BJ (cell line): ENCODE results near the gene ACP1. TPM values are rescaled to one million over a fixed set of nuclear protein-coding genes. Genes with fewer than 3 reads are reported as not detected.

Experiments
- CTCF ChIA-PET: fragments of 350-600 bp; formaldehyde crosslinking; extraction: SDS; loops from one replicate; lab custom pipeline; 2021; ENCODE audit warnings: antibody characterized with exemption, inconsistent platforms; lab: Yijun Ruan, JAX
- POLR2A ChIA-PET: fragments of 300-600 bp; sonication (Branson Sonifier 250); formaldehyde crosslinking; extraction: SDS; loops from one replicate; lab custom pipeline; 2021; ENCODE audit warnings: antibody characterized with exemption; lab: Charles Lee
- DNase-seq: peaks from one replicate; pipeline ENCODE4 v3.0.0-alpha.2; 2011; ENCODE audit warnings: low read depth
- H3K27me3 ChIP-seq: 2 replicates; pipeline ENCODE4 v1.6.0; 2011; ENCODE audit warnings: low read length; ENCODE audit not compliant: control insufficient read depth, insufficient read depth
- H3K36me3 ChIP-seq: 2 replicates; pipeline ENCODE4 v1.5.1; 2011; ENCODE audit warnings: low read length; ENCODE audit not compliant: control insufficient read depth, insufficient read depth
- H3K4me3 ChIP-seq: 2 replicates; pipeline ENCODE4 v1.5.1; 2011; ENCODE audit warnings: low read depth, mild to moderate bottlenecking, control low read depth, low read length
- CTCF ChIP-seq: IDR thresholded peaks from 2 replicates; pipeline ENCODE4 v1.5.1; 2011; ENCODE audit warnings: low read depth, mild to moderate bottlenecking, control low read depth, inconsistent platforms, low read length, moderate library complexity; ENCODE audit not compliant: insufficient read depth
- polyA plus RNA-seq: library from polyadenylated mRNA; depleted of rRNA; stranded (reverse); fragments of >200 nt; gene quantifications from 2 replicates; pipeline ENCODE4 v1.2.3, GENCODE V29; 2011

The ACP1 gene
- polyA plus RNA-seq, 1 experiment: 135 TPM

DNA sequence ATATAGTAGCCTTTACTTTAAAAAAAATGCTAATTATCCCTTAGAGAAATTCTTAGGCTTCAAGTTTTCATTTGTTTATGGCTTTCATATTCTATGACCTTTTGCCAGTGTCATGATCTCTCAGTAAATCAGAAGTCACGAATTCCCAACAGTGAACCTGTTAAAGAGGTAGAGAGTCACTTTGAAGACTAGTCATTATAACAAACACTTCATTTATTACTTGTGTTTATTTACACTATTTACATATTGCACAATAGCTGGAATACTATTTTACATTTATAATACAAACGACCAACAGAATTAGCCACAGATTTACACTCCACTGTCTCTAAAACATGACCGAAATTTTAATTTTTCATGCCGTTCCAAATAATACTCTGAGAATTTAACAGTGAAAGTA, 14.6 kb downstream of the ACP1 start:
- Histone ChIP-seq H3K36me3 (peaks cover 18% of the 10 kb centered on the region), H3K4me3 (no peak overlapping the region), H3K27me3 (no peaks in the 10 kb centered on the region)
- CTCF ChIA-PET: interaction anchor here (1.0 kb wide), 1 partner anchor 33 kb away, joined by 3 read pairs; no protein-coding TSS in a partner anchor
- POLR2A ChIA-PET: no interaction called here
- DNase-seq: no peak
- TF ChIP-seq CTCF: no peak

DNA sequence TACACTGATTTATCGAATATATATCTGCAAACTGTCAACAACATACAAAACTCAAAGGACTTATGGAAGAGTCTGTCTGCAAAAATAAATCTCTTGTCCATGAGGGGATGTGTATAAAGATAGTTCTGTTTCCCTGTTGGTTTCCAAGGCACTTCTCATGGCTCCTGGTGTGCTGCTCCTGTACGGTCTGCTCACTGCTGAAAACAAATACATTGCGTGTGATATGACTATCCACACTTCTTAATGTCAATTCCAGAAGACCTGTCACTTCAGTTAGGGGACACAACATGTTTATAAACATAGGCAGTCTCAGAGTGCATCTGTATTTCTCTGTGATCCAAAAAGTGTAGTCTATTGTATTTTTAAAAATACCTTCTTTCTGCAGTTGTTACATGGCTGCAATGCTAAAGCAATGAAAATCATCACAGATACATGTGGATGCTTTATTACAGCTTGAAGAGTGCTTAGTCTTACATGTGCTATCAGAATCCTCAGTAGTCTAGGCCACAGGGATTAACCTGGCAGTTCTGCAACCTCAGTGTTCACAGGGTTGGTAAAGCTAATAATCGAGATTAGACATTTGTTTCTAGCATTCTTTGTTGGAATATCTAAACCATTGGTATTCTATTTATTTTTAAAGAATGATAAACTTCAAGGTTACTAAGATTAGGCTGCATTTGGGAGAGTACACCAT, 15.4 kb downstream of the ACP1 start:
- TF ChIP-seq CTCF: no peak
- Histone ChIP-seq H3K36me3 (peaks cover 18% of the 10 kb centered on the region), H3K4me3 (no peak overlapping the region), H3K27me3 (no peaks in the 10 kb centered on the region)
- no peak for DNase-seq
- ChIA-PET POLR2A (no interaction called here), CTCF (no interaction called here)

DNA sequence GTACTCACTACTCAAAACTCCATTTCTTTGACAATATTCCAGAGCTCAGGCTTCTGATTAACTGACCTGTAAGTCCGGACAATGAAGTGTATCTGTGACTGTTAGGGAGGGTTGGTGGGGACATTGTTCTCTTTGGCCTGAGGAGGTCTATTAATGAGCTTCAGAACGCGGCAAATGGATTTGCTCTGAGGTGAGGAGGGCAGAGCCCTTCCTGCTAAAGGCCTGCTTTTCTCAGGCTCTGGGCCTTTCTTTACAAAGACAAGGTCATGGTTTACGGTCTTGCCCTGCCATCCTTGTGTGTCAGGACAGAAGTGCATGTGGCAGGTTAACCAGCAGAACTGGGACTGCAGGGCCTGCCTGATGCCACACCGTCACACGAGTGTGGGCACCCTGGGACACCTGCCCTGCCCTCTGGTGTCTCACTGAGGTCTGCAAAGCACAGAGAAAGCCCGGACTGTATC, 15.9 kb downstream of the ACP1 start:
- ChIA-PET CTCF (no interaction called here), POLR2A (no interaction called here)
- no peak for TF ChIP-seq CTCF
- no peak for DNase-seq
- Histone ChIP-seq H3K4me3 (no peak overlapping the region), H3K36me3 (peaks cover 16% of the 10 kb centered on the region), H3K27me3 (no peaks in the 10 kb centered on the region)

DNA sequence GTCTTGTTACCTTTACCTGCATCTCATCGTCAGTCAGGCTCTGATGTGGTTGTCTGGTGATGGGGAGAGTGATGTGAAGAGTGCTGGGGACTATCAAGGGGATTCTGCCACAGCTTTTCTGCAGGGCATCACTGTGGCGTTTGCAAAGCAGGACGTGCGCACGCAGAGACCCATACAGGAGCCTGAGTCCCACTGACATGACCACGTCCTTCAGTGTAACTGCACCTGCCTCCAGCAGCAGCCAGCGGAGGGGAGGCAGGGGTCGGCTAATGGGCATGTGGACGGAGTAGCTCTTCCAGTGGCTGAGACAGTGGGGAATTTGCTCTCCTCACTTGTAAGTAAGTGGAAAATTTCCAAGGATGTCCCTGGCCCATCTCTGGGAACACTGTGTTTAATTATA, 16.6 kb downstream of the ACP1 start:
- Histone ChIP-seq H3K36me3 (peaks cover 14% of the 10 kb centered on the region), H3K27me3 (no peaks in the 10 kb centered on the region), H3K4me3 (no peak overlapping the region)
- no peak for DNase-seq
- POLR2A ChIA-PET: no interaction called here
- TF ChIP-seq CTCF: no peak
- CTCF ChIA-PET: interaction anchor here (1.2 to 1.4 kb wide), 2 partner anchors 9 to 34 kb away, joined by 4 to 5 read pairs; no protein-coding TSS in a partner anchor

DNA sequence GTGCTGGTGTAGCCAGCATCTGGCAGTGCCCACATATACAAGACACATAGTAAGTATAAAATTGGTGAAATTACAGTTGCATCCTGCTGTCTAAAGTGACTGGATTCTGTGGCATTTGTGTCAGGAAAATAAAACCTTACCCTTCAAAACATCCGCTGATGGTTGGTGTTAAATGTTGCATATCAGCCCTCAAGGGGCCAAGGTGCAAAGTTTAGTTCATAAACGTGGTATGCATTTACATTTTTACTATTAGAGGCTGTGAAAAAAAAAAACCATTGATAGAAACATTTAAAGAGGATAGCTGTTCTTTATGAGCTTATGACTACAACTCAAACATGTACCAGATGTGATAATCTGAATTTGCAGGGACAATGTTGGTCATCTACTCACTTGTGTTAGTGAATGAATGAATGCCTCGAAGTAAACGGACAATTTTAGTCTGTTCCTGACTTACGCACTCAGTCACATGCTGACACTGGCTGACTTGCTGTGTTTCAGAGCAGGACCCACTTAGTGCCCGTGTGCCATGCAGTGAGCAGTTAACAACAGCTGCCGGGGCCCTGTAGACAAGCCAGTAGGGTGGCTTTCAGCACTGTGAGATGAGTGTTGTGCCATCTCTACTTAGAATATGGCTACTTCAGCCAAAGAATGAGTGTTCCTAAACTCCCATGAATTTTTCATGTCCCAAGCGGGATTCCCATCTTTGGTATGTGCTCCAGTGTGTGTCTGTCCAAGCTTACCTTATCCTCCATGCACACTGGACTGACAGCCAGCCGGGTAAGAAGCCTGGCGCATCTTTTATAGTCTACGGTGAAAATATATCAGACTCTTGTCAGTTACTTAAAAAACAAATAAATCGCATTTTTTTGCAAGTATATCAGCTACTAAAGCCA, 17.9 kb downstream of the ACP1 start:
- H3K27me3 ChIP-seq: peaks cover 8% of the 10 kb centered on the region; the same call in 1 of the 2 replicates
- ChIA-PET CTCF (interaction anchor here (1.2 to 1.5 kb wide), 3 partner anchors 8 to 36 kb away, joined by 4 to 5 read pairs (median 4); no protein-coding TSS in a partner anchor), POLR2A (no interaction called here)
- DNase-seq: no peak
- no peak for TF ChIP-seq CTCF
- H3K4me3 ChIP-seq: no peak overlapping the region
- H3K36me3 ChIP-seq: peaks cover 11% of the 10 kb centered on the region
